GM19023 (cell line): ENCODE measurements around the gene CETP.
A peak's percentile ranks its signal among the peaks of the same experiment; 100 is the strongest.
"Not testable (repeated sequence)": the region's sequence is repeated elsewhere in the genome, so short reads cannot be mapped to it uniquely, and the experiment has no call there.

Experiments
- ATAC-seq: cut with Tn5 transposase; IDR thresholded peaks from one replicate; pipeline ENCODE4 v1.9.1; 2021; ENCODE audit warnings: mild to moderate bottlenecking, moderate library complexity; ENCODE audit not compliant: unreplicated experiment

The CETP gene

DNA sequence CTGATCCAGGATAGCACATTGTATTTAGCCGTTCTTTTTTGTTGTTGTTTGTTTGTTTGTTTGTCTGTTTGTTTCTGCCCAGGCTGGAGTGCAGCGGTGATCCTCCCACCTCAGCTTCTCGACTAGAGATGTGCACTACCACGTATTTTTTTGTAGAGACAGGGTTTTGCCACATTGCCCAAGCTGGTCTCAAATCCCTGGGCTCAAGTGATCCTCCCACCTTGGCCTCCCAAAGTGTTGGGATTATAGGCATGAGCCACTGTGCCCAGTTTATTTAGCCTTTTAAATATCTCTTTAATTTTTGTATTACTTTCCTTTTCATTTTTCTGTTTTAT lies 18.4 kb downstream of the CETP start:
- no peak for ATAC-seq

DNA sequence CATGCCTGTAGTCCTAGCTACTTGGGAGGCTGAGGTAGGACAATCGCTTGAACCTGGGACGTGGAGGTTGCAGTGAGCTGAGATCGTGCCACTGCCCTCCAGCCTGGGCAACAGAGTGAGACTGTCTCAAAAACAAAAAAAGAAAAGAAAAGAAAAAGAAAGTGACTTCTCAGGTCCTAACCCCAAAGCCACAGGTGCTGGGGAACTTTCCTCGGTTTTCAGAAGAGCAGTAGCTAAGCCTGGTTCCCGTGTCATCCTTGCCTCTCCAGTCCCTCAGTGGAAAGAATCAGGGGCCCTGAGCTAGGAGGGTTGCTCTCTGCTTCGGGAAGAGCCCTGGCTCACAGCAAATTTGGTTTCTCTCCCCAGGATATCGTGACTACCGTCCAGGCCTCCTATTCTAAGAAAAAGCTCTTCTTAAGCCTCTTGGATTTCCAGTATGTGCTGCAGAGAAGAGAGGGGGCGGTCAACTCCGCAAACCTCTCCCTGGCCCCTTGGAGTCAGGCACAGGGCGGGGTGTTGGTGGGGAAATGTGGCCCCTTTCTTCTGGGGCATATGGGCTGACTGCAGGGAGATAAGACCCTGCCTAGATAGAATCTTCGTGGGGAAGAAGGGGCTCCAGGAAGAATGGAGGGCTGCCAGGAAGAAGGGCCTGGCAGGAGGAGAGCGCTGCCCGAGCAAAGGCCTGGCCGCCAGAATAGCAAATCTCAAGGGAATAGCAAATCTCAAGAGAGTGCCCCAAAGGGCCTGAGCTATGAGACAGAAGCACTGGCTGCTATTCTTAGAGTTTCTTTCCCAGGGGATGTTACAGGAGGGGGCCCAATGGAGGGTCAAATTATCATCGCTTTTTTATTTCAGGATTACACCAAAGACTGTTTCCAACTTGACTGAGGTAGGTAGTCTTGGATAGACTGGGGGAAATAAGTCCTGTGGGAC lies 19.3 kb downstream of the CETP start:
- ATAC-seq, result no peak

DNA sequence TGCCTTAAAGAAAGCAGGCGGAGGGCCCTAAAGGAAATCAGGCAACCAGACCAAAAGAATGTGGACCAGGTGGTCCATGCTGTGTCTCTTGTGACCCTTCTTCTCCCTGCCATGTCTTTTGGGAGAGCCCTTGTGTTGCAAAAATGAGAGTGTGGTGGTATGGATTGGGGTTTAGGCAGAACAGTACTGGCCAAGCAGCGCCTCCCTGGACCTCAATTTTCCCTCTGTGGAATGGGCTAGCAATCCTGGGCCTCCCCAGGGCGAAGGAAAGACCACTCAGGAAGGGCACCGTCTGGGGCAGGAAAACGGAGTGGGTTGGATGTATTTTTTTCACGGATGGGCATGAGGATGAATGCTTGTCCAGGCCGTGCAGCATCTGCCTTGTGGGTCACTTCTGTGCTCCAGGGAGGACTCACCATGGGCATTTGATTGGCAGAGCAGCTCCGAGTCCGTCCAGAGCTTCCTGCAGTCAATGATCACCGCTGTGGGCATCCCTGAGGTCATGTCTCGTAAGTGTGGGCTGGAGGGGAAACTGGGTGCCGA lies 20.1 kb downstream of the CETP start:
- ATAC-seq, result no peak

DNA sequence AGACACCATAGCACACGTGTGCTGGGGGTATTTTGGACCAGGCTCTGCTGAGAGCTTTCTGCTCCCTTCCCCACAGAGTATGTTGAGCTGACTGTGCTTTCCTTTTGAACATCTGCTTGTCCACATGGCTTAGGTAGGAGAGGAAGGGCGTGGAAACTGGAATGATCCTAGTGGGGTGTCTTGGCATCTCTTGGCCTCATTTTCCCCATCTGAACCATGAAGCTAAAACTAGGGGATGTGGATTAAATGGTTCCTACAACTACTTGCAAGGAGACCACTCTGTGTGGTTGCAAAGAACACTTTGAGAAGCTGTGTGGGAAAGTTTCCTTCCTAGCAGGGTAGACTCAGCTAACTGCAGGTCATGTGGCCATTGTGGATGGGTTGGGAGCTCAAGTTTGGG lies 20.9 kb downstream of the CETP start:
- no peak for ATAC-seq

DNA sequence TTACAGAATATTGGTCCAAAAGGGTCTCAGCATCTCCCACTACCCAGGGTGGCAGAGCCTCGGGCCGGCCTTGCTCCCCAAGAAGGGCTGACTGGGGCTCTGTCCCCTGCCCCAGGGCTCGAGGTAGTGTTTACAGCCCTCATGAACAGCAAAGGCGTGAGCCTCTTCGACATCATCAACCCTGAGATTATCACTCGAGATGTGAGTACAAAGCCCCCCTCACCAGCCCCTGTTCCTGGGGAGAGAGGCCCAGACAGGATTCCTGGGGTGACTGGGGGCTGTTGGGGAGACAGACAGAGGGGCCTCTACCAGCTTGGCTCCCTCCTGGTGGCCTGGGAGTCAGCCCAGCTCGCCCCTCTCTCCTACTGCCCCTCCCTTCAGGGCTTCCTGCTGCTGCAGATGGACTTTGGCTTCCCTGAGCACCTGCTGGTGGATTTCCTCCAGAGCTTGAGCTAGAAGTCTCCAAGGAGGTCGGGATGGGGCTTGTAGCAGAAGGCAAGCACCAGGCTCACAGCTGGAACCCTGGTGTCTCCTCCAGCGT lies 21.5 kb downstream of the CETP start:
- ATAC-seq, result no peak

DNA sequence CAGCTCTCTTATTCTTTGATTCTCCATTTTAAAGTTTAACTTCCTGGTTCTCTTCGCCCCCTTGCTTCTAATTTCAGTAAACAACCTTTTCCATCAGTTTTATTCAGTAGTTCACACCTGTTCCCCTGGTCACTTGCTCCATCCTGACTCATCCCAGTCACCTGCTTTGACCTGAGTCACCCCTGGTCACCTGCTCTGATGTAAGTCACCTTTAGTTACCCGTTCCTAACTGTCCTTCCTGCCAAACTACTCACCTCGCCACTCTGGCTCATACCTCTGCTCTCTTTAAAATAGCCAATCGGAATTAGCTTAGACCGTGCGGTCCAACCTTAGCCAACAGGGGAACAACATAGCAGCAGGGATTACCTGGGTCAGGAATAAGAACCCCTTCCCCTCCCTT lies 22.9 kb downstream of the CETP start:
- ATAC-seq, result no peak

DNA sequence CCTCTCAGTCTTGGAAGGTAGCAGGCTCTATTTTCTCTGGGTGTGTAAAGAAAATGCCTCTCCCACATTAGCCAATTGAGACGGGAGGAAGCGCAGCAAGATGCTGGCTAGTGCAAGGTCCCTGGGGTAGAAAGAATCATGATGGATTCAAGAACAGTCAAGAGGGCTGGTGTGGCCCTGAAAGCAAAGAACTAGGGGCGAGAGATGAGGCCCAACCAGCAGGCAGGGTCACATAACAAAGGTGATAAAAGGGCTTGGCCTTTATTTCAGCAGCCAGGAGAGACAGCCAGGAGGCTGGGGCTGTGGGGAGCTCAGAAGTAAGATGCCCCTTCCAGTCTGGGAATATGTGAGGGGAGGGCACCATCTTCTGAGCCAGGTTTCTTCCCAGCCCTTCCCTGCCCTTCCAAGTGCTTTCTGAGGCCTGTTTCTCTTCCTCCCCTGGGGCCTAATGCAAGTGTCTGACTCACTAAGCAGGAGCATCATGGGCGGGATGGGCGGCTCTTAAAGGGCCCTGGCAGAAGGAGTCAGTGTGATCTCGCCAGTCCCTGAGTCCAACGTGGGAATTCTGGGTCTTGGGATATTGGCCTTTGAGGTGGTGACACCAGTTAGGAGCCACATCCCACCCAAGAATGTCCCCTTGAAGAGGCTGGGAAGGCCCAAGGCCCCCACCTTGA lies 23.7 kb downstream of the CETP start:
- ATAC-seq, result no peak

DNA sequence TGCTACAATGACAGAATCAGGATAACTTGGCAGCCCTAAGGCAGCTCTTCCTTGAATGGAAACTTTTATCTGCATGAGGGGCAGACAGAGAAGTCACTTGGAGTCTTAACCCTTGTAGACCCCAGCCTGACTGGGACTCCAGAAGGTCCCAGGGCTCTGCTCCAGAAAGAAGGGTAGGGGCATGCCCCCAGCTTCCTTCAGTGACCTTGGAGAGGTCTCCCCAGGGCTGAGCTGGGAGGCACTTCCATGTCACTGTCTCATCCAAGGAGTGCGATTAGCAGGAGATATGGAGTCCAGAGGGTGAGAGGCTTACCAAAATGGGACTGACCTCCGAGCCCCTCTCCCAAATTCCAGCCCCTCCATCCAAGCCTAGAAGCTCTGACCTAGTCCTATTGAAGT lies 24.2 kb downstream of the CETP start:
- ATAC-seq, result no peak

DNA sequence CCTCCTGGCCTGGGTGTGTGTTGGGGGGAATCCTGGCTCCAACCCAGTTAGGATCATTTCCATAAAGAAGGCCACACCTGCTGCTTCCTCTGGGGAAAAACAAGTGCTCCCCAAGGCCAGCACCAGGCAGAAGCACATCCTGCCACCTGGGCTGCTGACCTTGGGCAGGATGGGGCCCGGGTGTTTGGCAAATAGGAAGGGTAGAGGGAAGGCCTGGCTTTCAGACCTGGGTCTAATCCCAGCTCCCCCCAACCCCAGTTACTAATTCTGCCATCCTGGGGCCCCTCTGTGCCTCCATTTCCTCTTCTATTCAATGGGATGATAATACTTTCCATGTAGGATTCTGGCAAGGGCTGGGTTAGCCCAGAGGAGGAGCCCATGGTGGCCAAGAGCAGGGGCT lies 24.6 kb downstream of the CETP start:
- ATAC-seq, result no peak

DNA sequence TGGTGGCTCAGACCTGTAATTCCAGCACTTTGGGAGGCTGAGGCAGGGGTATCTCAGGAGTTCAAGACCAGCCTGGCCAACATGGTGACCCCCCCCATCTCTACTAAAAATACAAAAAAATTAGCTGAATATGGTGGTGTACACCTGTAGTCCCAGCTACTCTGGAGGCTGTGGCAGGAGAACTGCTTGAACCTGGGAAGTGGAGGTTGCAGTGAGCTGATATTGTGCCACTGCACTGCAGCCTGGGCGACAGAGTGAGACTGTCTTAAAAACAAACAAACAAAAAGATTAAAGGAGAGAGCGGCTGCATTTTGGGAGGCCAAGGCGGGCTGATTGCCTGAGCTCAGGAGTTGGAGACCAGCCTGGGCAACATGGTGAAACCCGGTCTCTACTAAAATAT lies 25.2 kb downstream of the CETP start:
- not testable (repeated sequence) for ATAC-seq

DNA sequence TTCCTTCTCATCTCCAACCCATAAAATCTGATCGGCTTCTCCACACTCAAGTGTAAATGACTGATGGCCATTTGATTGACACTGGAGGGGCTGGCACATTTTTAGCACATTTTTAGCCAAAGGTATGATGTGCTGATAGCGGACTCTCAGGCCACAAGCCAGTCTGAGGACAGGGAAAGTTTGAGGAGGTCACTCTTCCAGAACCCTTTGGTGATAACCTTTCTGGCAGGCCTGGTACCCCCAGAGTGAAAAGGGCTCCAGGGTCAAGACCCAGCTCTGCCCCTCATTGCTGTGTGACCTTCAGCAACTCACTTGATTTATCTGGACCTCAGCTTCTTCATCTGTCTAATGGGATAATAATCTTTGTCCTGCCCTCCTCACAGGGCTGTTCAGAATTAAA lies 25.9 kb downstream of the CETP start:
- ATAC-seq, result no peak

DNA sequence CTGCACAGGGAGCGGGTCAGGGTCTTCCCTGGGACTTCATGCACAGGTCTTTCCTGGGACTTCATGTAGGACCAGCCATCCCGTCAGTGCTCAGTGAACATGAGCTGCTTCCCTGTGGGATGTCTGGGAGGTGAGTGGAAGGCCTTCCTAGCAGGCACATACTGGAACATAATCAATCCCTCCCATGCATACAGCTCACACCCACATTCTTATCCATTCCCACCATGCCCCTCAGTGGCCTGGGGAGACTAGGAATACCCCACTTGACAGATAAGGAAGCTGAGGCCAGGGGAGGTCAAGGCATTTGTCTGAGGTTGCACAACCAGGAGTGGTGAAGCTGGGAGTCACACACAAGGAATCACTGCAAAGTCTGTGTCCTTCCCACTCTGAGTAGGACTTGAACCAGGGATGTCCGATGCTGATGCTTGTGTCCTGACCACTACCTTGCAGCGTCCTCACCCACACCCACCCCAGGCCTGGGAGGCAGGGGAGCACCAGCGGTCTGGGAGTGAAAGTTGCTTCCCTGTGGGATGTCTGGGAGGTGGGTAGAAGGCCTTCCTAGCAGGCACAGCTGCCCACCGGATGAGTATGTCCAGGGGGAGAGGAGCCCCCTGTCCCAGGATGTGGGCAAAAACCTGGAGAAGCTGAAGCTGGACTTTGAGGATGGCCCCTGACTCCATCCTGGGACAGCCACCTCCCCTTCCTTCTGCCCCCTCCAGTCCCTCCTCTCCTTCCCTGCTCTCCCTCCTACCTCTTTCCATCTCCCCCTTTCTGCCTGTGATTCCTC lies 26.6 kb downstream of the CETP start:
- no peak for ATAC-seq

DNA sequence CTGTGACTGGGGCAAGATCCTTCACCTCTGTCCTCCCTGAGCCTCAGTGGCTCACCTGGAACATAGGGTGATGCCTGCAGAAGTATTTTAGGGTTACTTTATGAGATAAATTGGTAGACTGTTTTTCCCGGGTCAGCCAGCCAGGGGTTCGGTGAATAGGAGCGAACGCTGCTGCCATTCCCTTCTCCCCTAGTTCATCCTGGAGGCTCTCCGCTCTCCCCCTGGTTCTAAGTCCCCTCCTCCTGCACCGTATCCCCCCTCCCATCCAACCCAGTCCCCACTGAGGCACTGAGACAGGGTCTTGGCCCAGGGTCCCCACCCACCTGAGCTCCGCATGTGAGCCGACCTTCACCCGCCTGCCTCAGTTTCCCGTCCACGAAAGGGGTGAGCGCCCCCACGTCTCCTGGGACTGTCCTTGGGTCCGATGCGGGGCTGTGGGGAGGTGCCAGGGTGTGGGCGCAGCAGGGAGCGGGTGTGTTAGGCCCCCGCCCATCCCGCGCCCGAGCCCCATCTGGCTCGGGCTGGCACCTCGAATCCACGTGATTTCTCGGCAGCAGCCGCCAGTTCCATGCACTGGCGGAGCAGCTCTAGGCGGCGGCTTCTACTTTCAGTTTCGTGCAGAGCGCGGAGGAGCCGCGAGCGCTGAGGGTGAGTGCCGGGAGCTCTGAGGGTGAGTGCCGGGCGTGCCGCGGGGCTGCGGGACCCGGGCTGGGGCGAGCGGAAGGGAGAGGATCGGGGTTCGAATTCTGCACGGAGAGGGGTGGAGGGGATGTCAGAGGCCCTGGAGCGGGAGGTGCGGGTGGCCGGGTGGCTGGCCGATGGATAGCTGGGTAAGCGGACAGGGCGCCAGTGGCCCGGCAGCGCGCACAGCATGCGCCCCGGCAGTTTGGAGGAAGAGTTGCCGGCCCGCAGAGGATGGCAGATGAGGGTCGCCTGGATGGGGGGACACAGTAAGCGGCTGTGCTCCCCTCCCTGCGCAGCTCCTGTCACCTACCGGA lies 27.5 kb downstream of the CETP start, which contains the start of gene NLRC5:
Gene NLRC5 (plus strand): TSS at position 610 of the 998 bp plus-strand sequence. CDS start 31,156 bp downstream, outside the sequence.
- peak; percentile 76 for ATAC-seq

DNA sequence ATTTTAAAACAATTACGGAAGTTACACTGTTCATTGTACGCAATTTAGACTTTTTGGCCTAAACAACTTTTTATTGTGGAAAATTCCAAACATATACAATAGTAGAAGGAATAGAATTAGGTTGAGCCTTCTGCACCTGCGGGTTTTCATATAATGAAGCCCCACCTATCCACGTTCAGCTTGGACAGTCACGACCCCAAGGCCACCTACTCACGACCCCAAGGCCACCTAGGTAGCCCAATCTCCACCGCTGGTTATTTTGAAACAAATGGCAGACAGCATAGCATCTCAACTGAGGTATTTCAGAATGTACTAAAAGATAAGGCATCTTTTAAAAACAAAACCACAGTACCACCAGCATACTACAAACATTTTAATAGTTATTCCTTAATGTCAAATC lies 28.2 kb downstream of the CETP start:
- ATAC-seq, result no peak

DNA sequence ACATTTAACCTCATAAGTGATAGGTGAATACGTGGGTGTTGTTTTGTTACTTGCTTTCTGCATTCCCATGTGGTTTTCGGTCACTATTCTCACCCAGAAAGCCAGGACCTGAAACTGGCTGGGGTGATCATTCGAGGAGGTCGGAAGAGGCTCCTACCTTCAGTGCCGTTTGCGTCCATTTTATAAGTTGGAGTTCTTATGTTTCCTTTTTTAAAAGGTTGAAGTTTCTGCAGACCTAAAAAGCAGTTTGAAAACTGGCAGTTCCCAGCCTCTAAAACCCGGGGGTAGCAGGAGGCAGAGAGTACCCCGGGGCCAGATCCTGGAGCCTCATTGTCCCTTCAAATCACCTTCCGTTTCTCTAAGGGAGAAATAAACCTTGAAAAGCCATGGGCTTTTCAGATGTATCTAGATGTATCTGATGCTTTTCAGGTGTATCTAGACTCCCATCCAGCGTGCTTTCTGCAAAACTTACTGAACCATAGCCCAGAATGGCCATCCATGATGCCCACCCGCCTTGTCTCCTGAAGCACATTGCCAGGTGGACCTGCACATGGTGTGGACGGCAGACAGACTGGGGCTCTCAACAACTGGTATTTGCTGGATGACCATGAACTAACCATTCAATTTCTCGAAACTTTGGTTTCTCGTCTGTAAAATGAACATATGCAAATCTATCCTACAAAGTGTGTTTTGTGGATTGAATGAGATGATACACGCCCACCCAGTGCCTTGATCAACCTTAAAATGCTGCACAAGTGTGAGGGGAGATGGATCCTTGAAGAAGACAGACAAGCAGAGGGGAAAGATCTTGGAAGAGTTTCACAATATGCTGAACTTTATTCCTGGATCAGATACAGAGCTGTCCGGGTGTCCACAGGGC lies 28.9 kb downstream of the CETP start:
- no peak for ATAC-seq

DNA sequence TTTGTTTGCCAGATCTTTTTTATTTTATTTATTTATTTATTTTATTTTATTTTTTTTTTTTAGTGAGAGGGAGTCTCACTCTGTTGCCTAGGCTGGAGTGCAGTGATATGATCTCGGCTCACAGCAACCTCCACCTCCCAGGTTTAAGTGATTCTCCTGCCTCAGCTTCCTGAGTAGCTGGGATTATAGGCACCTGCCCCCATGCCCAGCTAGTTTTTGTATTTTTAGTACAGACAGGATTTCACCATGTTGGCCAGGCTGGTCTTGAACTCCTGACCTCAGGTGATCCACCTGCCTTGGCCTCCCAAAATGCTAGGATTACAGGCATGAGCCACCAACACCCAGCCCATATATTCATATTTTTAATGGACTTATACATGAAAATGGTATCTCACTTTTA lies 30.7 kb downstream of the CETP start:
- ATAC-seq, result not testable (repeated sequence)

DNA sequence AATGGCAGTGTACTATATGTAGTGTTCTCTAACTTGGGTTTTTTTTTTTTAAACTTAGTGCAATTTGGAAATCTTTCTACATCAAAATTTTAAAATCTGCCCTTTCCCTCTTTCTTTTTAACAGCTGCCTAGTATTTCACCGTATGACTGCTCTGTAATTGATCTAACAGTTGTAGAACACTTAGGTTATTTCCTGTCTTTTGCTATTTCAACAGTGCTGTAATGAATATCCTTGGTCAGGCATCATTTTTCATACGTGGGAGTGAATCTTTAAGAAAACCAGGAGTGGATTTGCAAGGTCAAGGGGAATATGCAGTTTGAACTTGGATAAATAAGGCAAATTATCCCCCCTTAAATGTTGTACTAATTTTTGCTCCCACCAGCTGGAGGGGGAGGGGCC lies 31.5 kb downstream of the CETP start:
- no peak for ATAC-seq

DNA sequence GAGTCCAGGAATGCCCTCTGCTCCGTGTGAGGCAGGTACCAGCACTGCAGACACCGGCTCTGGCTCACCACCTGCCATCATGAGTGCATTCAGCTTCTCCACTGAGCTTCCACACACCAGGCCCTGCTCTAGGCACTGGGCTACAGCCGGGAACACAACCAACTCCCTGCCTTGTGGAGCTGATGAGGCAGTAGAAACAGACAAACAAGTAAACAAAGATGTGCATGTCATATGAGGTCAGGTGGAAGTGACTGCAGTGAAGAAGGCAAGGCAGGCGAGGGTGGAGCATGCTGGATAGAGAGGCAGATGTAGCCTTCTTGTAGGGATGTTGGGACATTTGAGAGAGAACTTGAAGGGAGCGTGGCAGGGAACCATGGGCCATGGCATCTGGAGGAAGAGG lies 32.6 kb downstream of the CETP start:
- no peak for ATAC-seq
